Measurements from ENCODE around the gene CAMTA2. TPM values are rescaled to one million over a fixed set of nuclear protein-coding genes. Genes with fewer than 3 reads are reported as not detected.

The CAMTA2 gene
- 10 to 100 TPM; 11.0 to 17.7 (median 13.5) TPM for total RNA-seq

- Histone ChIP-seq H3K9me3 (no peaks in the 10 kb centered on the region), H3K4me3 (peak within 1 kb of the TSS; percentile 73 to 99 (median 77)), H3K27me3 (no peaks in the 10 kb centered on the region), H3K27ac (peak within 1 kb of the TSS; percentile 94 to 95), H3K36me3 (no peaks in the 10 kb centered on the region), H3K4me1 (peaks cover 4% of the 10 kb centered on the region in 2 donors)
- intact Hi-C loops (cut with DNase I; ENCODE audit: low total_unique reads) = loop anchor here (10.0 kb wide), 1 partner anchor 82 kb away; the partner anchor contains the start of gene CHRNE
- TF ChIP-seq POLR2A (IDR thresholded peaks at IDR 0.05) (peak; percentile 73), CTCF (IDR thresholded peaks at IDR 0.05) (peak in 2 of 3 donors; percentile 63 to 72), POLR2AphosphoS5 (IDR thresholded peaks at IDR 0.05) (peak; percentile 70 to 81 (median 75))
- peak; percentile 80 to 85 for DNase-seq (ENCODE audit: low spot score in 2 of 2)
Observed at GRCh38 chr17:4986951-4987766, at the start of gene CAMTA2. TSS of gene CAMTA2 (minus strand) at chr17:4987675. CDS start at chr17:4986222, 1,453 bp downstream.

GRCh38 chr17:5035315-5035714, 47.8 kb upstream of the CAMTA2 start, which contains the start of gene SLC52A1:
TSS of gene SLC52A1 (minus strand) at chr17:5035426. CDS start at chr17:5034606, 820 bp downstream.
- H3K9me3 ChIP-seq = no peaks in the 10 kb centered on the region
- TF ChIP-seq POLR2AphosphoS5 (IDR thresholded peaks at IDR 0.05) (no peak), POLR2A (IDR thresholded peaks at IDR 0.05) (no peak), CTCF (IDR thresholded peaks at IDR 0.05) (no peak)
- H3K27ac ChIP-seq = no peak within 1 kb of the TSS
- H3K4me3 ChIP-seq = peak within 1 kb of the TSS in 2 of 3 donors; percentile 58 to 71
- intact Hi-C loops (cut with DNase I; ENCODE audit: low total_unique reads) = no loop called here
- no peaks in the 10 kb centered on the region for H3K4me1 ChIP-seq
- no peaks in the 10 kb centered on the region for H3K36me3 ChIP-seq
- H3K27me3 ChIP-seq = no peaks in the 10 kb centered on the region
- DNase-seq (ENCODE audit: low spot score in 2 of 2) = no peak

GRCh38 chr17:5034651-5035050, 47.2 kb upstream of the CAMTA2 start:
- H3K9me3 ChIP-seq = no peaks in the 10 kb centered on the region
- no peak for DNase-seq (ENCODE audit: low spot score in 2 of 2)
- intact Hi-C loops (cut with DNase I; ENCODE audit: low total_unique reads) = no loop called here
- peak overlapping the region in 2 of 3 donors; percentile 58 to 71 for H3K4me3 ChIP-seq
- no peaks in the 10 kb centered on the region for H3K36me3 ChIP-seq
- TF ChIP-seq POLR2A (IDR thresholded peaks at IDR 0.05) (no peak), CTCF (IDR thresholded peaks at IDR 0.05) (no peak), POLR2AphosphoS5 (IDR thresholded peaks at IDR 0.05) (no peak)
- no peaks in the 10 kb centered on the region for H3K4me1 ChIP-seq
- H3K27me3 ChIP-seq = no peaks in the 10 kb centered on the region
- no peak overlapping the region for H3K27ac ChIP-seq

- intact Hi-C loops (cut with DNase I; ENCODE audit: low total_unique reads) = no loop called here
- H3K36me3 ChIP-seq = no peaks in the 10 kb centered on the region
- no peaks in the 10 kb centered on the region for H3K4me1 ChIP-seq
- no peaks in the 10 kb centered on the region for H3K9me3 ChIP-seq
- DNase-seq (ENCODE audit: low spot score in 2 of 2) = no peak
- H3K4me3 ChIP-seq = no peak overlapping the region
- H3K27ac ChIP-seq = no peak overlapping the region
- TF ChIP-seq POLR2A (IDR thresholded peaks at IDR 0.05) = no peak
- no peak for TF ChIP-seq CTCF (IDR thresholded peaks at IDR 0.05)
- no peak for TF ChIP-seq POLR2AphosphoS5 (IDR thresholded peaks at IDR 0.05)
- no peaks in the 10 kb centered on the region for H3K27me3 ChIP-seq
Observed at GRCh38 chr17:5034063-5034462, 46.6 kb upstream of the CAMTA2 start.

- Histone ChIP-seq H3K4me3 (no peak overlapping the region), H3K4me1 (no peaks in the 10 kb centered on the region), H3K36me3 (no peaks in the 10 kb centered on the region), H3K27me3 (no peaks in the 10 kb centered on the region), H3K27ac (no peak overlapping the region), H3K9me3 (no peaks in the 10 kb centered on the region)
- intact Hi-C loops (cut with DNase I; ENCODE audit: low total_unique reads) = no loop called here
- no peak for DNase-seq (ENCODE audit: low spot score in 2 of 2)
- TF ChIP-seq POLR2A (IDR thresholded peaks at IDR 0.05) = no peak
- TF ChIP-seq POLR2AphosphoS5 (IDR thresholded peaks at IDR 0.05) = no peak
- no peak for TF ChIP-seq CTCF (IDR thresholded peaks at IDR 0.05)
Observed at GRCh38 chr17:5033352-5034015, 46.0 kb upstream of the CAMTA2 start.

Data from breast epithelium (tissue), 4 donors.